ENCODE measurements around the gene GUCA2B. TPM values are rescaled to one million over a fixed set of nuclear protein-coding genes. Genes with fewer than 3 reads are reported as not detected.

GUCA2B gene
- total RNA-seq, 1 experiment from 2014 or later, result not detected

DNA sequence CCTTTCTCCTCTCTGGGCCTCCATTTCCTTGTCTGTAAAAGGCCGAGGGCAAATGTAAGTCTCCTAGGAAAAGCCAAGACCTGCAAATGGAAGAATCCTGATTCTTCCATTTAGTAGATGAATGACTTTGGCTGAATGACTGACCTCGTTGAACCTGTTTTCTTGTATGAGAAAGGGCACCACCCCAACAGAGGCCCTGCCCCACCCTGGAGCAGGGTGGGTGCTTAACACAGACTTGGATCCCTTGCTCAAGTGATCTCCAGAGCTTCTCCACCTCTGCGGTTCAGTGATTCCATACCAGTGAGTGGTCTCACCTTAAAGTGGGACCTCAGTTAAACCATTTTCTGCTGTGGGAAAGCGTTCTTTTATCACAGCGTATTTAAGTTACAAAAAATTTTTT is 39.0 kb upstream of the GUCA2B start:
- Mint-ChIP-seq H3K27me3 (ENCODE audit: unreplicated experiment) (peaks cover 29% of the 10 kb centered on the region), H3K9me3 (ENCODE audit: low read depth, unreplicated experiment) (no peaks in the 10 kb centered on the region), H3K36me3 (ENCODE audit: insufficient read depth, unreplicated experiment) (peaks cover 5% of the 10 kb centered on the region), H3K4me3 (ENCODE audit: low read depth, unreplicated experiment) (no peak overlapping the region), H3K27ac (ENCODE audit: unreplicated experiment) (no peak overlapping the region), H3K4me1 (ENCODE audit: low read depth, unreplicated experiment) (no peaks in the 10 kb centered on the region)
- no peak for DNase-seq
- intact Hi-C loops (cut with micrococcal nuclease; ENCODE audit: unreplicated experiment), result no loop called here
- TF ChIP-seq, protein P1, sequence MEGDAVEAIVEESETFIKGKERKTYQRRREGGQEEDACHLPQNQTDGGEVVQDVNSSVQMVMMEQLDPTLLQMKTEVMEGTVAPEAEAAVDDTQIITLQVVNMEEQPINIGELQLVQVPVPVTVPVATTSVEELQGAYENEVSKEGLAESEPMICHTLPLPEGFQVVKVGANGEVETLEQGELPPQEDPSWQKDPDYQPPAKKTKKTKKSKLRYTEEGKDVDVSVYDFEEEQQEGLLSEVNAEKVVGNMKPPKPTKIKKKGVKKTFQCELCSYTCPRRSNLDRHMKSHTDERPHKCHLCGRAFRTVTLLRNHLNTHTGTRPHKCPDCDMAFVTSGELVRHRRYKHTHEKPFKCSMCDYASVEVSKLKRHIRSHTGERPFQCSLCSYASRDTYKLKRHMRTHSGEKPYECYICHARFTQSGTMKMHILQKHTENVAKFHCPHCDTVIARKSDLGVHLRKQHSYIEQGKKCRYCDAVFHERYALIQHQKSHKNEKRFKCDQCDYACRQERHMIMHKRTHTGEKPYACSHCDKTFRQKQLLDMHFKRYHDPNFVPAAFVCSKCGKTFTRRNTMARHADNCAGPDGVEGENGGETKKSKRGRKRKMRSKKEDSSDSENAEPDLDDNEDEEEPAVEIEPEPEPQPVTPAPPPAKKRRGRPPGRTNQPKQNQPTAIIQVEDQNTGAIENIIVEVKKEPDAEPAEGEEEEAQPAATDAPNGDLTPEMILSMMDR (IDR thresholded peaks at IDR 0.05; ENCODE audit: unreplicated experiment), result no peak
- CTCF ChIA-PET, result no interaction called here
- no TSS peak for BruUV-seq (replicated peaks)

DNA sequence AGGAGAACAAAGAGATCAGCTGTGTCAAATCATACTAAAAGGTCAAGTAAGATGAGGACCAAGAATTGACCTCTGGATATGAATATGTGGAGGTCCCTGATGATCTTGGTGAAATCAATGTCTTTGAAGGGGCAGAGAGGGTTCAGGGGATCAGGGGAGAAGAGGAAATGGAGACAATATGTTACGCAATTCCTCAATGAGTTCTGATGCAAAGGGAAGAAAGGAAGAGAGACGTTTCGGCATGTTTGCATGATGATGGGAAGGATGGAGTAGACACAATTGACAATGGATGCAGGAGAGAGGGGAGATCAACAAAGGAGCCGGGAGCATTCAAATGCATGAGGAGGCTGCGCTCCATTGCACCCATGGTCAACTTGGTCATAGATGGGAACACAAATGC is 36.0 kb upstream of the GUCA2B start:
- no peak overlapping the region for H3K4me3 Mint-ChIP-seq (ENCODE audit: low read depth, unreplicated experiment)

DNA sequence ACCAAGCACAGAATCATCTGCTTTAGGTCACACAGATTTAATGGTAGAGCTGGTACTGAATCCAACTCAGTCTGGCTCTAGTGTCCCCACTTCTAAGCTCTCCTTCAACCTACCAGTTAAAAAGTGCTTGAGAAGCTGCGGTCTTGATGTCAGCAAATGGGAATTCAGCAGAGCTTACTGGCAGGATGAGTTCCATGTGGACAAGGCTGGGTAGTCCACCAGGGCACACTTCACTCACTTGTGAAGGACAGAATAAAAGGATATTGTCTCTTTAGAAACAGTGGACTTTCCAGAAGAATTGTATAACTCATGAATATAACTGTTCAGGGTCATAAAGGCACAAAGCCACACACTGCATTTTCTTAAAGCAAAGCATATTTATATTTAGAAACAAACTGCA is 35.1 kb upstream of the GUCA2B start:
- Mint-ChIP-seq H3K9me3 (ENCODE audit: low read depth, unreplicated experiment) (peaks cover 3% of the 10 kb centered on the region), H3K4me1 (ENCODE audit: low read depth, unreplicated experiment) (no peaks in the 10 kb centered on the region), H3K27me3 (ENCODE audit: unreplicated experiment) (peaks cover 29% of the 10 kb centered on the region), H3K36me3 (ENCODE audit: insufficient read depth, unreplicated experiment) (peaks cover 5% of the 10 kb centered on the region), H3K27ac (ENCODE audit: unreplicated experiment) (no peak overlapping the region), H3K4me3 (ENCODE audit: low read depth, unreplicated experiment) (no peak overlapping the region)
- CTCF ChIA-PET, result no interaction called here
- no peak for DNase-seq
- TF ChIP-seq, protein P1 (IDR thresholded peaks at IDR 0.05; ENCODE audit: unreplicated experiment), result no peak
- no TSS peak for BruUV-seq (replicated peaks)
- intact Hi-C loops (cut with micrococcal nuclease; ENCODE audit: unreplicated experiment), result no loop called here

More for the DNA sequence above, 36.0 kb upstream of the GUCA2B start:
- Mint-ChIP-seq H3K9me3 (ENCODE audit: low read depth, unreplicated experiment) (peaks cover 3% of the 10 kb centered on the region), H3K36me3 (ENCODE audit: insufficient read depth, unreplicated experiment) (peaks cover 5% of the 10 kb centered on the region), H3K27me3 (ENCODE audit: unreplicated experiment) (peaks cover 29% of the 10 kb centered on the region), H3K4me1 (ENCODE audit: low read depth, unreplicated experiment) (no peaks in the 10 kb centered on the region), H3K27ac (ENCODE audit: unreplicated experiment) (no peak overlapping the region)
- DNase-seq, result no peak
- intact Hi-C loops (cut with micrococcal nuclease; ENCODE audit: unreplicated experiment), result no loop called here
- CTCF ChIA-PET, result no interaction called here
- TF ChIP-seq, protein P1 (IDR thresholded peaks at IDR 0.05; ENCODE audit: unreplicated experiment), result no peak
- BruUV-seq (replicated peaks), result no TSS peak

DNA sequence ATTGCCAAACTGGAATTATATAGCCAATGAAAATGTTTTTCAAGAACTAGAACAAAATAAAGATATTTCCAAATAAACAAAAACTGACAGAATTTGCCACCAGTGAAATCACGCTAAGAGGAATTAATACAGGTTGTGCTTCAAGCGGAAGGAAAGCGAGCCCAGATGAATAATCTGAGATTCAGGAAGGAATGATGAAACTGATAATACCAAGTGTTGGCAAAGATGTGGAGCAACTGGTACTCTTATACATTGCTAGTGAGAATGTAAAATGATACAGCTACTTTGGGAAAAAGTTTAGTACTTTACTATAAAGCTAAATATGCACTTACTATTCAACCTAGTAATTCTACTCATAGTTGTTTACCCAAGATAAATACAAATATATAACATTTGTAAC is 30.8 kb upstream of the GUCA2B start:
- no peak overlapping the region for H3K27ac Mint-ChIP-seq (ENCODE audit: unreplicated experiment)
- DNase-seq, result no peak
- intact Hi-C loops (cut with micrococcal nuclease; ENCODE audit: unreplicated experiment), result no loop called here
- H3K4me3 Mint-ChIP-seq (ENCODE audit: low read depth, unreplicated experiment), result no peak overlapping the region
- BruUV-seq (replicated peaks), result no TSS peak
- no peaks in the 10 kb centered on the region for H3K36me3 Mint-ChIP-seq (ENCODE audit: insufficient read depth, unreplicated experiment)
- peaks cover 5% of the 10 kb centered on the region for H3K9me3 Mint-ChIP-seq (ENCODE audit: low read depth, unreplicated experiment)
- no peaks in the 10 kb centered on the region for H3K4me1 Mint-ChIP-seq (ENCODE audit: low read depth, unreplicated experiment)
- TF ChIP-seq, protein P1 (IDR thresholded peaks at IDR 0.05; ENCODE audit: unreplicated experiment), result no peak
- H3K27me3 Mint-ChIP-seq (ENCODE audit: unreplicated experiment), result peaks cover 26% of the 10 kb centered on the region
- CTCF ChIA-PET, result no interaction called here

All from Calu3 (cell line).